Neutrophil (primary cell): ENCODE data around the gene CCDC178.
"Not testable (repeated sequence)": the region's sequence is repeated elsewhere in the genome, so short reads cannot be mapped to it uniquely, and the experiment has no call there.

Experiments
- H3K27ac ChIP-seq: fragments of 200-600 bp; sonication (generic); 2 replicates; pipeline ENCODE4 v1.5.1; 2016; ENCODE audit warnings: mild to moderate bottlenecking, moderate library complexity
- H3K27me3 ChIP-seq: fragments of 200-600 bp; sonication (generic); 2 replicates; pipeline ENCODE4 v1.6.0; 2016; ENCODE audit warnings: mild to moderate bottlenecking
- H3K36me3 ChIP-seq: fragments of 200-600 bp; sonication (generic); 2 replicates; pipeline ENCODE4 v1.5.1; 2017
- H3K4me1 ChIP-seq, 2 experiments: fragments of 200-600 bp in 1 of 2; sonication (generic) in 1 of 2; 1 replicate in 1 of 2; 2 replicates in 1 of 2; pipeline versions ENCODE4 v1.5.1 to v1.6.1; 2013 to 2016; ENCODE audit warnings: low read depth in 1 of 2, low read length in 1 of 2, mild to moderate bottlenecking in 1 of 2, moderate library complexity in 1 of 2; ENCODE audit not compliant: control insufficient read depth in 1 of 2, insufficient read depth in 1 of 2
- H3K4me3 ChIP-seq, 2 experiments: fragments of 200-600 bp in 1 of 2; sonication (generic) in 1 of 2; 1 replicate in 1 of 2; 2 replicates in 1 of 2; pipeline ENCODE4 v1.5.1; 2013 to 2016; ENCODE audit warnings: low read depth in 1 of 2, low read length in 1 of 2, mild to moderate bottlenecking in 1 of 2, moderate library complexity in 1 of 2
- H3K9me3 ChIP-seq: fragments of 200-600 bp; sonication (generic); 2 replicates; pipeline ENCODE4 v1.5.1; 2016
- CTCF ChIP-seq: fragments of 200-600 bp; sonication (generic); IDR thresholded peaks from 2 replicates; pipeline ENCODE4 v1.5.1; 2016; ENCODE audit warnings: antibody characterized with exemption

The CCDC178 gene

GRCh38 chr18:33432857-33433256 is 7.7 kb downstream of the CCDC178 start:
- Histone ChIP-seq H3K9me3 (no peaks in the 10 kb centered on the region), H3K27ac (no peak overlapping the region), H3K4me1 (no peaks in the 10 kb centered on the region), H3K27me3 (no peaks in the 10 kb centered on the region), H3K36me3 (no peaks in the 10 kb centered on the region), H3K4me3 (no peak overlapping the region)
- no peak for TF ChIP-seq CTCF

- Histone ChIP-seq H3K27ac (no peak overlapping the region), H3K36me3 (no peaks in the 10 kb centered on the region), H3K4me3 (no peak overlapping the region)
Observed at GRCh38 chr18:33427549-33427948, 13.0 kb downstream of the CCDC178 start.

GRCh38 chr18:33424266-33424946 is 16.1 kb downstream of the CCDC178 start:
- no peaks in the 10 kb centered on the region for H3K36me3 ChIP-seq
- H3K4me1 ChIP-seq = no peaks in the 10 kb centered on the region
- no peaks in the 10 kb centered on the region for H3K27me3 ChIP-seq
- no peak overlapping the region for H3K4me3 ChIP-seq
- no peak for TF ChIP-seq CTCF
- no peaks in the 10 kb centered on the region for H3K9me3 ChIP-seq
- no peak overlapping the region for H3K27ac ChIP-seq

More at GRCh38 chr18:33427549-33427948, 13.0 kb downstream of the CCDC178 start:
- Histone ChIP-seq H3K4me1 (no peaks in the 10 kb centered on the region), H3K27me3 (no peaks in the 10 kb centered on the region), H3K9me3 (no peaks in the 10 kb centered on the region)
- TF ChIP-seq CTCF = no peak

GRCh38 chr18:33421225-33421624 is 19.3 kb downstream of the CCDC178 start:
- TF ChIP-seq CTCF = no peak
- Histone ChIP-seq H3K9me3 (no peaks in the 10 kb centered on the region), H3K36me3 (no peaks in the 10 kb centered on the region), H3K4me3 (no peak overlapping the region), H3K27me3 (no peaks in the 10 kb centered on the region), H3K27ac (no peak overlapping the region), H3K4me1 (no peaks in the 10 kb centered on the region)

- H3K9me3 ChIP-seq = no peaks in the 10 kb centered on the region
- no peak for TF ChIP-seq CTCF
- no peak overlapping the region for H3K27ac ChIP-seq
Observed at GRCh38 chr18:33404244-33404873, 36.2 kb downstream of the CCDC178 start.

GRCh38 chr18:33398939-33399338 is 41.6 kb downstream of the CCDC178 start:
- H3K27ac ChIP-seq, H3K4me1 ChIP-seq, H3K36me3 ChIP-seq, H3K4me3 ChIP-seq, H3K9me3 ChIP-seq, H3K27me3 ChIP-seq: not testable (repeated sequence)

More at GRCh38 chr18:33404244-33404873, 36.2 kb downstream of the CCDC178 start:
- Histone ChIP-seq H3K4me1 (no peaks in the 10 kb centered on the region), H3K4me3 (no peak overlapping the region), H3K27me3 (no peaks in the 10 kb centered on the region), H3K36me3 (no peaks in the 10 kb centered on the region)
